Neural cell (in vitro differentiated cells): ENCODE measurements around the gene KCTD18. TPM values are rescaled to one million over a fixed set of nuclear protein-coding genes. Genes with fewer than 3 reads are reported as not detected.

Experiments used
- H2AFZ ChIP-seq: fragments of 200-600, 300-800 bp; sonication (generic), shearing (Covaris generic); 2 replicates; pipeline ENCODE4 v1.6.0; 2014; ENCODE audit warnings: low read depth, mild to moderate bottlenecking, antibody characterized with exemption, low read length, moderate library complexity
- H3F3A ChIP-seq: fragments of 200-600 bp; shearing (Covaris generic); 2 replicates; pipeline ENCODE4 v1.6.1; 2016; ENCODE audit warnings: mild to moderate bottlenecking, moderate library complexity, mixed read lengths, antibody characterized with exemption, low read length; ENCODE audit not compliant: insufficient read depth, poor library complexity, severe bottlenecking
- H3K27ac ChIP-seq: fragments of 200-600, 300-800 bp; sonication (generic), shearing (Covaris generic); 2 replicates; pipeline ENCODE4 v1.5.1; 2014; ENCODE audit warnings: mild to moderate bottlenecking, low read length, moderate library complexity
- H3K27me3 ChIP-seq: fragments of 300-800, 200-600 bp; sonication (generic), shearing (Covaris generic); 2 replicates; pipeline ENCODE4 v1.6.0; 2014; ENCODE audit warnings: mild to moderate bottlenecking, low read depth, low read length, moderate library complexity; ENCODE audit not compliant: insufficient read depth
- H3K36me3 ChIP-seq: fragments of 300-800, 200-600 bp; sonication (generic), shearing (Covaris generic); 2 replicates; pipeline ENCODE4 v1.5.1; 2014; ENCODE audit warnings: mild to moderate bottlenecking, antibody characterized with exemption, low read length, moderate library complexity; ENCODE audit not compliant: insufficient read depth
- H3K4me2 ChIP-seq: fragments of 300-800, 200-600 bp; sonication (generic), shearing (Covaris generic); 2 replicates; pipeline ENCODE4 v1.6.0; 2014; ENCODE audit warnings: mild to moderate bottlenecking, low read length
- H3K4me3 ChIP-seq: fragments of 300-800, 200-600 bp; sonication (generic), shearing (Covaris generic); 2 replicates; pipeline ENCODE4 v1.5.1; 2014; ENCODE audit warnings: mild to moderate bottlenecking, low read length, moderate library complexity
- H3K79me2 ChIP-seq: fragments of 200-600 bp; shearing (Covaris generic); replicated peaks from 2 replicates; pipeline ENCODE4 v1.6.0; 2014; ENCODE audit warnings: mild to moderate bottlenecking, low read length, moderate library complexity; ENCODE audit not compliant: insufficient read depth
- H3K9ac ChIP-seq: fragments of 300-800, 200-600 bp; sonication (generic), shearing (Covaris generic); 2 replicates; pipeline ENCODE4 v1.6.1; 2016; ENCODE audit warnings: mild to moderate bottlenecking, low read length, mixed read lengths
- H3K9me2 ChIP-seq: fragments of 200-600 bp; shearing (Covaris generic); 2 replicates; pipeline ENCODE4 v1.6.1; 2016; ENCODE audit warnings: mild to moderate bottlenecking, low read length, mixed read lengths; ENCODE audit not compliant: insufficient read depth
- H3K9me3 ChIP-seq: fragments of 200-600, 300-800 bp; sonication (generic), shearing (Covaris generic); 2 replicates; pipeline ENCODE4 v1.6.1; 2016; ENCODE audit warnings: mild to moderate bottlenecking, mixed run types, low read length, moderate library complexity, mixed read lengths
- H4K20me1 ChIP-seq: fragments of 200-600 bp; shearing (Covaris generic); 2 replicates; pipeline ENCODE4 v1.6.1; 2016; ENCODE audit warnings: mild to moderate bottlenecking, mixed run types; ENCODE audit not compliant: insufficient read depth
- CTCF ChIP-seq: fragments of 450-650 bp; IDR thresholded peaks from 2 replicates; pipeline ENCODE4 v1.5.1; 2014; ENCODE audit warnings: antibody characterized with exemption, mild to moderate bottlenecking, moderate library complexity; ENCODE audit not compliant: poor library complexity, severe bottlenecking
- EP300 ChIP-seq: fragments of 450-650 bp; conservative IDR thresholded peaks from 2 replicates; pipeline ENCODE4 v1.6.1; 2014; ENCODE audit warnings: antibody characterized with exemption, mild to moderate bottlenecking, moderate library complexity; ENCODE audit not compliant: poor library complexity, severe bottlenecking
- EZH2 ChIP-seq: fragments of 200-600, 300-800 bp; shearing (Covaris generic), sonication (generic); IDR thresholded peaks from 2 replicates; pipeline ENCODE4 v1.6.1; 2014; ENCODE audit warnings: antibody characterized with exemption, low read length, borderline replicate concordance, mild to moderate bottlenecking; ENCODE audit not compliant: insufficient read depth, poor library complexity, severe bottlenecking
- MXI1 ChIP-seq: fragments of 450-650 bp; conservative IDR thresholded peaks from 2 replicates; pipeline ENCODE4 v1.6.1; 2014; ENCODE audit warnings: antibody characterized with exemption, mild to moderate bottlenecking; ENCODE audit not compliant: poor library complexity, severe bottlenecking
- POLR2AphosphoS5 ChIP-seq: IDR thresholded peaks from 2 replicates; pipeline ENCODE4 v1.6.1; 2012
- RAD21 ChIP-seq: fragments of 450-650 bp; conservative IDR thresholded peaks from 2 replicates; pipeline ENCODE4 v1.6.1; 2014; ENCODE audit warnings: antibody characterized with exemption, mild to moderate bottlenecking, moderate library complexity
- SMC3 ChIP-seq: fragments of 450-650 bp; conservative IDR thresholded peaks from 2 replicates; pipeline ENCODE4 v1.6.1; 2014; ENCODE audit warnings: antibody characterized with exemption, mild to moderate bottlenecking, moderate library complexity; ENCODE audit not compliant: poor library complexity
- TAF1 ChIP-seq: IDR thresholded peaks from 2 replicates; pipeline ENCODE4 v1.6.1; 2012; ENCODE audit warnings: low read depth
- polyA plus RNA-seq: library from polyadenylated mRNA; depleted of rRNA; stranded (reverse); fragments of >200 nt; gene quantifications from 2 replicates; pipeline ENCODE4 v1.2.3, GENCODE V29; 2014
- TF ChIP-seq, protein P1 (sequence below): IDR thresholded peaks from 2 replicates; pipeline ENCODE4 v1.6.1; 2012; ENCODE audit warnings: borderline replicate concordance

Gene KCTD18
- polyA plus RNA-seq, 1 donor from 2014 or later: 17.0 TPM

- Histone ChIP-seq H4K20me1 (no peaks in the 10 kb centered on the region), H3F3A (no peaks in the 10 kb centered on the region), H3K27me3 (no peaks in the 10 kb centered on the region), H3K9me2 (no peaks in the 10 kb centered on the region), H2AFZ (no peak overlapping the region), H3K36me3 (no peaks in the 10 kb centered on the region), H3K27ac (no peak overlapping the region), H3K4me2 (no peak overlapping the region), H3K9ac (no peak overlapping the region), H3K79me2 (no peaks in the 10 kb centered on the region), H3K4me3 (no peak overlapping the region), H3K9me3 (no peaks in the 10 kb centered on the region)
- peak; percentile 27 for TF ChIP-seq RAD21
- peak; percentile 23 for TF ChIP-seq SMC3
- TF ChIP-seq CTCF: peak; percentile 42
- no peak for TF ChIP-seq POLR2AphosphoS5
- TF ChIP-seq, protein P1, sequence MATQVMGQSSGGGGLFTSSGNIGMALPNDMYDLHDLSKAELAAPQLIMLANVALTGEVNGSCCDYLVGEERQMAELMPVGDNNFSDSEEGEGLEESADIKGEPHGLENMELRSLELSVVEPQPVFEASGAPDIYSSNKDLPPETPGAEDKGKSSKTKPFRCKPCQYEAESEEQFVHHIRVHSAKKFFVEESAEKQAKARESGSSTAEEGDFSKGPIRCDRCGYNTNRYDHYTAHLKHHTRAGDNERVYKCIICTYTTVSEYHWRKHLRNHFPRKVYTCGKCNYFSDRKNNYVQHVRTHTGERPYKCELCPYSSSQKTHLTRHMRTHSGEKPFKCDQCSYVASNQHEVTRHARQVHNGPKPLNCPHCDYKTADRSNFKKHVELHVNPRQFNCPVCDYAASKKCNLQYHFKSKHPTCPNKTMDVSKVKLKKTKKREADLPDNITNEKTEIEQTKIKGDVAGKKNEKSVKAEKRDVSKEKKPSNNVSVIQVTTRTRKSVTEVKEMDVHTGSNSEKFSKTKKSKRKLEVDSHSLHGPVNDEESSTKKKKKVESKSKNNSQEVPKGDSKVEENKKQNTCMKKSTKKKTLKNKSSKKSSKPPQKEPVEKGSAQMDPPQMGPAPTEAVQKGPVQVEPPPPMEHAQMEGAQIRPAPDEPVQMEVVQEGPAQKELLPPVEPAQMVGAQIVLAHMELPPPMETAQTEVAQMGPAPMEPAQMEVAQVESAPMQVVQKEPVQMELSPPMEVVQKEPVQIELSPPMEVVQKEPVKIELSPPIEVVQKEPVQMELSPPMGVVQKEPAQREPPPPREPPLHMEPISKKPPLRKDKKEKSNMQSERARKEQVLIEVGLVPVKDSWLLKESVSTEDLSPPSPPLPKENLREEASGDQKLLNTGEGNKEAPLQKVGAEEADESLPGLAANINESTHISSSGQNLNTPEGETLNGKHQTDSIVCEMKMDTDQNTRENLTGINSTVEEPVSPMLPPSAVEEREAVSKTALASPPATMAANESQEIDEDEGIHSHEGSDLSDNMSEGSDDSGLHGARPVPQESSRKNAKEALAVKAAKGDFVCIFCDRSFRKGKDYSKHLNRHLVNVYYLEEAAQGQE: no peak
- TF ChIP-seq TAF1: no peak
- no peak for TF ChIP-seq EZH2
- TF ChIP-seq EP300: no peak
- TF ChIP-seq MXI1: no peak
Measured at GRCh38 chr2:200483729-200484198, 26.1 kb downstream of the KCTD18 start.

GRCh38 chr2:200482194-200482593, 27.7 kb downstream of the KCTD18 start:
- no peaks in the 10 kb centered on the region for H3K9me2 ChIP-seq
- TF ChIP-seq EP300: no peak
- TF ChIP-seq SMC3: no peak
- TF ChIP-seq RAD21: no peak
- no peak for TF ChIP-seq EZH2
- TF ChIP-seq, protein P1: no peak
- TF ChIP-seq MXI1: no peak
- no peaks in the 10 kb centered on the region for H3K27me3 ChIP-seq

More at GRCh38 chr2:200482194-200482593, 27.7 kb downstream of the KCTD18 start:
- H3K9ac ChIP-seq: no peak overlapping the region
- H3K79me2 ChIP-seq: no peaks in the 10 kb centered on the region
- H2AFZ ChIP-seq: no peak overlapping the region
- no peaks in the 10 kb centered on the region for H4K20me1 ChIP-seq
- no peaks in the 10 kb centered on the region for H3K9me3 ChIP-seq
- H3F3A ChIP-seq: no peaks in the 10 kb centered on the region
- H3K36me3 ChIP-seq: no peaks in the 10 kb centered on the region
- no peak overlapping the region for H3K4me2 ChIP-seq
- no peak overlapping the region for H3K27ac ChIP-seq
- H3K4me3 ChIP-seq: no peak overlapping the region
